ENCODE measurements around the gene FGD4.

DNA sequence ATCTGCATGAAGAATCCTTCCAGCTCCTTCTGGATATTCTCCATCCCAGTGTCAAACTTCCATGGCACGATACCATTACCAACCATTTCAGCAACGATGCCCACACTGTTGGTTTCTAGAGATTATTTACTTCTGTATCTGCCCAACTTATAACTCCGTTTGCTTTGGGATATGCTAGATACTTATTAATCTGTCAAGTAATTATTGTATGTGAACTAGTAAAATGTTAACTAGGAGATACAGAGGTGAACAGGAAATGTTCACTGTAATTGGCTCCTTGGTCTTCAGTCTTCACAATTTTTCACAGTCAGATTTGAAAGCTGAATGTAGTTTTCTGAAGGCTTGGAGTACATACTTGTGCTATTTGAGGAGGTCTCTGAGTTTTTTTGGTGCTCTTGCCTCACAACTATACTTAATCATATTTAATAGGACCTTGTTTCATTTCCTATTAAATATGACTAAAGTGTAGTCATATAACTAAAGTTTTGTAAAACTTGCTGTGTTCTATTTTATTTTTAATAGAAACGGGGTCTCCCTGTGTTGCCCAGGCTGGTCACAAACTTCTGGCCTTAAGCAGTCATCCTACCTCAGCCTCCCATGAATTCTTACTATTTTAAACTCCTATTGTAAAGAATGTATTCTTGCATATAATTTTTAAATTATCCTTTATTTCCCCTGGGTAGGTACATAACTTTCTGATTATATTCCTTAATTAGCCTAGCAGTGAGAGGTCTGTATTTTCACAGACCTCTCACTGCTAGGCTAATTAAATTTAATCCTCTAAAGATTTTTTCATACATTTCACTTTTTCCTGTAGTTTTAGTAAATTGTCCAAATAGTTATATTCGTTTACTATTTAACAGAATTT is 79.7 kb downstream of the FGD4 start:
- TF ChIP-seq, protein P1, sequence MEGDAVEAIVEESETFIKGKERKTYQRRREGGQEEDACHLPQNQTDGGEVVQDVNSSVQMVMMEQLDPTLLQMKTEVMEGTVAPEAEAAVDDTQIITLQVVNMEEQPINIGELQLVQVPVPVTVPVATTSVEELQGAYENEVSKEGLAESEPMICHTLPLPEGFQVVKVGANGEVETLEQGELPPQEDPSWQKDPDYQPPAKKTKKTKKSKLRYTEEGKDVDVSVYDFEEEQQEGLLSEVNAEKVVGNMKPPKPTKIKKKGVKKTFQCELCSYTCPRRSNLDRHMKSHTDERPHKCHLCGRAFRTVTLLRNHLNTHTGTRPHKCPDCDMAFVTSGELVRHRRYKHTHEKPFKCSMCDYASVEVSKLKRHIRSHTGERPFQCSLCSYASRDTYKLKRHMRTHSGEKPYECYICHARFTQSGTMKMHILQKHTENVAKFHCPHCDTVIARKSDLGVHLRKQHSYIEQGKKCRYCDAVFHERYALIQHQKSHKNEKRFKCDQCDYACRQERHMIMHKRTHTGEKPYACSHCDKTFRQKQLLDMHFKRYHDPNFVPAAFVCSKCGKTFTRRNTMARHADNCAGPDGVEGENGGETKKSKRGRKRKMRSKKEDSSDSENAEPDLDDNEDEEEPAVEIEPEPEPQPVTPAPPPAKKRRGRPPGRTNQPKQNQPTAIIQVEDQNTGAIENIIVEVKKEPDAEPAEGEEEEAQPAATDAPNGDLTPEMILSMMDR (IDR thresholded peaks at IDR 0.05), result no peak
- no peak for TF ChIP-seq POLR2A (IDR thresholded peaks at IDR 0.05)
